HFF-Myc (cell line): ENCODE results near the gene PHF21A.

Experiments used
- DNase-seq: peaks from one replicate; pipeline ENCODE4 v3.0.0-alpha.2; 2011; ENCODE audit warnings: low read depth; ENCODE audit errors: extremely low read depth
- H3K4me3 ChIP-seq: replicated peaks from 2 replicates; pipeline ENCODE4 v1.5.1; 2011; ENCODE audit warnings: low read depth, mild to moderate bottlenecking, control low read depth, low read length
- CTCF ChIP-seq: IDR thresholded peaks from 2 replicates; pipeline ENCODE4 v1.5.1; 2012; ENCODE audit warnings: mild to moderate bottlenecking, low read depth, low read length, control low read depth; ENCODE audit errors: missing control alignments

The PHF21A gene

GRCh38 chr11:46057489-46057888, 63.8 kb downstream of the PHF21A start:
- no peak overlapping the region for H3K4me3 ChIP-seq
- no peak for TF ChIP-seq CTCF
- no peak for DNase-seq

GRCh38 chr11:46055371-46055770, 65.9 kb downstream of the PHF21A start:
- DNase-seq: no peak
- TF ChIP-seq CTCF: no peak
- no peak overlapping the region for H3K4me3 ChIP-seq

- TF ChIP-seq CTCF: no peak
- no peak for DNase-seq
Observed at GRCh38 chr11:46051102-46051501, 70.2 kb downstream of the PHF21A start.

GRCh38 chr11:46050662-46051061, 70.6 kb downstream of the PHF21A start:
- DNase-seq: no peak
- H3K4me3 ChIP-seq: no peak overlapping the region
- no peak for TF ChIP-seq CTCF

More at GRCh38 chr11:46051102-46051501, 70.2 kb downstream of the PHF21A start:
- H3K4me3 ChIP-seq: no peak overlapping the region

GRCh38 chr11:46050003-46050461, 71.2 kb downstream of the PHF21A start:
- peak; percentile 11 for DNase-seq

GRCh38 chr11:46049325-46049897, 71.8 kb downstream of the PHF21A start:
- no peak for DNase-seq
- TF ChIP-seq CTCF: no peak
- no peak overlapping the region for H3K4me3 ChIP-seq

More at GRCh38 chr11:46050003-46050461, 71.2 kb downstream of the PHF21A start:
- no peak for TF ChIP-seq CTCF
- no peak overlapping the region for H3K4me3 ChIP-seq

GRCh38 chr11:46048198-46048597, 73.1 kb downstream of the PHF21A start:
- H3K4me3 ChIP-seq: no peak overlapping the region
- no peak for TF ChIP-seq CTCF
- DNase-seq: no peak
